ENCODE results near the gene PLET1. TPM values are rescaled to one million over a fixed set of nuclear protein-coding genes. Genes with fewer than 3 reads are reported as not detected.

Gene PLET1
- total and polyA plus RNA-seq, 2 of the 8 experiments (the other 6 are each of a cell fraction or from before 2014, with no cell fraction given) = not detected

DNA sequence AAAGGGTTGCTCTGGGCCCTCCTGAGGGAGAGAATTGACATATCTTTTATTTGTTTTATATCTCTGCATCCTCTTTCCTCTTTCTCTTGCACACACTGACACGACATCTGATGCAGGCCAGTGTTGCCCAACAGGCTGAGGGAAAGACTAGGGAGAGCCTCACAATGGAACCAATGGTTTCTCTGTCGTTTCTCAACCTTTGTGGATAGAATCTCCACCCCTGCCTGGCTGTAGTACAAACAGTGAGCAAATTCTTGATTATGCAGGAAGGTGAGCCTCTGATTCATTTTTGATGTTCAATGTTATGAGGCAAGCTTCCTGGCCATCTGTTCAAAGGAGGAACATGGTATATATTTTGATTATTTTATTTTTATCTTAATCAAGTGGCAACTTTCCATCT is 49.8 kb upstream of the PLET1 start:
- Histone ChIP-seq H2BK12ac (ENCODE audit: low read depth, low read length) (no peak overlapping the region), H3K23me2 (ENCODE audit: low read depth, low read length) (no peaks in the 10 kb centered on the region; the same call in 1 of the 2 replicates), H4K8ac (ENCODE audit: extremely low read depth, insufficient read depth, low read length) (no peak overlapping the region), H3K9ac (replicated peaks in 1 of 4; ENCODE audit: extremely low read depth in 1 of 4, low read depth in 3 of 4, low read length in 3 of 4) (no peak overlapping the region), H2BK5ac (ENCODE audit: low read depth, low read length) (no peak overlapping the region), H3K9me3 (ENCODE audit: insufficient read depth in 2 of 2, low read depth in 1 of 2, low read length in 1 of 2) (0 out of 4 replicates have a peak, but pooled peaks cover 4 to 5% of the 10 kb centered on the region in 2 experiments), H4K5ac (ENCODE audit: insufficient read length, low read depth, low read length) (no peak overlapping the region), H3K14ac (ENCODE audit: insufficient read length) (no peak overlapping the region), H3K4me2 (ENCODE audit: insufficient read depth in 1 of 2, low read depth in 2 of 2, low read length in 2 of 2) (no peak overlapping the region), H3K79me1 (ENCODE audit: low read depth, low read length) (no peaks in the 10 kb centered on the region), H3K4me1 (replicated peaks in 1 of 4; ENCODE audit: control insufficient read depth in 3 of 4, insufficient read depth in 4 of 4, low read length in 3 of 4) (no peaks in the 10 kb centered on the region), H3K79me2 (ENCODE audit: control insufficient read depth in 1 of 2, insufficient read depth in 2 of 2, low read length in 2 of 2) (no peaks in the 10 kb centered on the region), H3K23ac (ENCODE audit: insufficient read length) (no peak overlapping the region), H2AFZ (ENCODE audit: low read length) (no peak overlapping the region), H2AK5ac (ENCODE audit: low read depth, low read length) (no peak overlapping the region), H3K4me3 (ENCODE audit: extremely low read depth in 1 of 4, insufficient read depth in 2 of 4, low read depth in 3 of 4, low read length in 4 of 4) (no peak overlapping the region), H3K56ac (replicated peaks; ENCODE audit: insufficient read length, low read depth, low read length) (no peak overlapping the region), H4K91ac (replicated peaks; ENCODE audit: insufficient read length, low read length) (no peak overlapping the region), H3K4ac (replicated peaks; ENCODE audit: insufficient read length, low read depth, low read length) (no peak overlapping the region), H3K27ac (ENCODE audit: low read depth, low read length) (no peak overlapping the region), H4K20me1 (replicated peaks in 1 of 2; ENCODE audit: control insufficient read depth in 1 of 2, insufficient read depth in 2 of 2, low read length in 2 of 2) (no peaks in the 10 kb centered on the region), H3K27me3 (replicated peaks in 1 of 4; ENCODE audit: control insufficient read depth in 3 of 4, extremely low read depth in 1 of 4, insufficient read depth in 3 of 4, low read length in 3 of 4) (no peaks in the 10 kb centered on the region), H2BK15ac (ENCODE audit: low read length) (no peak overlapping the region), H2BK20ac (ENCODE audit: low read length) (no peak overlapping the region), H3K36me3 (ENCODE audit: control insufficient read depth in 2 of 4, insufficient read depth in 4 of 4, low read length in 3 of 4) (no peaks in the 10 kb centered on the region), H3K18ac (ENCODE audit: extremely low read depth, low read length) (no peak overlapping the region), H2BK120ac (replicated peaks; ENCODE audit: low read depth, low read length) (no peak overlapping the region)
- CTCF ChIA-PET (ENCODE audit: partially characterized antibody) = interaction anchor here (0.9 to 1.7 kb wide), 2 partner anchors 30 to 55 kb away, joined by 3 to 4 read pairs; no protein-coding TSS in a partner anchor
- WGBS, 2 experiments (ENCODE audit: extremely low coverage in 1 of 2, insufficient coverage in 1 of 2, insufficient read length in 1 of 2, insufficient replicate concordance in 2 of 2, low coverage in 1 of 2, low lambda C conversion rate in 2 of 2, missing lambda C conversion rate in 1 of 2) = 75% methylated on average over 2 of the region's 2 CpGs; no CpG with 5 or more reads in 1 of the 2 experiments
- POLR2A ChIA-PET (ENCODE audit: partially characterized antibody) = no interaction called here
- DNase-seq (ENCODE audit: low read depth in 1 of 2, low spot score in 2 of 2) (no peak), FAIRE-seq (no peak)
- no peak for TF ChIP-seq GTF2F1 (IDR thresholded peaks at IDR 0.05; ENCODE audit: borderline replicate concordance, low read depth, low read length)
